Stimulated activated CD8-positive, alpha-beta memory T cell treated with anti-CD3 and anti-CD28 coated beads, Interleukin-4, amount 100 ng/mL, for 48 hours (primary cell): ENCODE data around the gene EYS.
"Not testable (repeated sequence)": the region's sequence is repeated elsewhere in the genome, so short reads cannot be mapped to it uniquely, and the experiment has no call there.

Source experiments
- DNase-seq: peaks from one replicate; pipeline ENCODE4 v3.0.0-alpha.2; 2020

The EYS gene

DNA sequence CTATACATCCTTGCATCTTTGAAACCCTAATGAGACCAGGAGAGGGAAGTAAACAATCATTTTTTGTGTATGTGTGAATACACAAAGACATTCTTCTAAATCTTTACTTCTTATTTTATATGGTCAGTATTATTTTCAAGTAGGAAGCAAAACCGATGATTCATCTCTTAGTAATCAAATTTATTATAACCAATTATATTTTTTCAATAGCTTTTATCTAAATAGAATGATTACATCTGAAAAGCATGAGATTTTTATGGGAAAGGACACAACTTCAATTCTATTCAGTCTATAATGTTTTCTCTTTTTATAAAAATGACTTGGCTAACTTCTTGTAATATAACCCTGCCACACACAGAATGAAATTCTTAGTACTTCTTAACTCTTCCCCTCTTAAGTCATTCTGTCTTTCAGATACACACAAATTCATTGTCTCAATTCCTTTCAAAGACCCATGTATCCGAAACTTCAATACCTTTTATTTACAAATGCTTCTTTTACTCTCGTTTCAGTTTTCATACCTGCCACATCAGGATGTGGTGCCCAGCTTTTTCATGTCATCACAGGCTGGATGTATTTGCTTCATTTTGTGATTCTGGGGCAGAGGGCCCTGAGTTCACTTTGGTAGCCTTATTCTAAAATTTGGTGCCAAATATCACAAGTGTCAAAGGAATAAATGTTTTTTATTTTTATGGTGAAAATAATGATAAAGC lies 1844.4 kb downstream of the EYS start:
- DNase-seq = no peak

DNA sequence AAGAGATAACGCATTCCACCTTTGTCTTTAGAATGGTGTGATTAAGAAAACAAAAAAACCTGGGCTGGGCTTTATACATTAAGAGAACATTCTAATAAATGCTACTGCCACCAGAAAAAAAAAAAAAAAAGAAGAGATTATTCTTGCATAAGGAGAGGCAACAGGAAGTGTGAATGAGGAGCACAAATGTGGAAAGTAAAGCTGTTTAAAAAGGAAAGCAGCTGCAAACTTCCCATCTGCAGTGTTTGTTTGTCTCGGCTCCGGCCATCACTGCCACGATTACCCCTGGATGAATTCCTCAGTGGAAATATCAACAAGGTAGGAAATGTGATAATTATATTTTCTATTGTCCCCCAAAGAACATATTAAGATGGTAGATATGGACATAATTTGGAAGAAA lies 1847.5 kb downstream of the EYS start:
- no peak for DNase-seq

DNA sequence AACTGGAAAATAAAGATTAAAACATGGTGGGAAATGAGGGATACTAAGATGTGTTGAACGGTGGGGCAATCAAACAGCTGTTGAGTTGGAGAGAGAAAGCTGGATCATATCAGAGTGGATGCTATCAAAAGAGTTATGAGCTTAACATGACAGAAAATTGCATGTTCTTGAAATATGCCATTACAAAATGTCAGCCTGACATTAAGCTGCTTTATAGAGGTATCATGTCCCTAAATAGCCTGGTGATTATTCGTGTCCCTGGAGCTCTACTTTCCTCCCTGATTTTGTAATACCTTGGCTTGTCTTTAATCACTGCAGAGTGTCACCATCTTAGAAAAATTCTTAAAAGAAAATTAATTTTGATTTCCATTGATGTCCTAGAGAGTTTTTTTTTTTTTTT lies 1848.3 kb downstream of the EYS start:
- no peak for DNase-seq

DNA sequence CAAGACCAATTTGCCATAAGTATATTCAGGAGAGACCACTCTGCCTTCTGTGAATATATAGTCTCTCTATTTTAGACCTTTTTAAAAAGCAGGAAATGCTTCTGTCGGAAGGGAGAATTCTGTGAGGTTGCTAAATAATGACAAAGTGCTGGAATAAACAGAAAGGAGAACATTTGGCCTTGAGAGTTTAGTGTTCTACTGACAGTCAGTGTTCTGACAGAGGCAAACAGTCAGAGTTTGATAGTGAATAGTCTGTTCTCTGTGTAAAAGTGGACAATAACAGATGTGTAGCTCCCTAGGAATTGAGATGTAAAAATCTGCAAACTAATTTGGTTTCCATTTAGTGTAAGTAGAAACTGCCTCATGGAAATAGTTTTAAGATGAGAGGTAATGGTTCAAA lies 1850.8 kb downstream of the EYS start:
- DNase-seq = no peak

DNA sequence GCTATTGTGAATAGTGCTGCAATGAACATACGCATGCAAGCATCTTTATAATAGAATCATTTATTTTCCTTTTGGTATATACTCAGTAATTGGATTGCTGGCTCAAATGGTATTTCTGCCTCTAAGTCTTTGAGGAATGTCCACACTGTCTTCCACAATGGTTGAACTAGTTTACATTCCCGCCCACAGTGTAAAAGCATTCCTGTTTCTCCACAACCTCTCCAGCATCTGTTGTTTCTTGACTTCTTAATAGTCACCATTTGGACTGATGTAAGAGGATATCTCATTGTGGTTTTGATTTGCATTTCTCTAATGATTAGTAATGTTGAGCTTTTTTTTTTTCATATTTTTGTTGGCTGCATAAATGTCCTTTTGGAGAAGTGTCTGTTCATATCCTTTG lies 1862.7 kb downstream of the EYS start:
- no peak for DNase-seq

DNA sequence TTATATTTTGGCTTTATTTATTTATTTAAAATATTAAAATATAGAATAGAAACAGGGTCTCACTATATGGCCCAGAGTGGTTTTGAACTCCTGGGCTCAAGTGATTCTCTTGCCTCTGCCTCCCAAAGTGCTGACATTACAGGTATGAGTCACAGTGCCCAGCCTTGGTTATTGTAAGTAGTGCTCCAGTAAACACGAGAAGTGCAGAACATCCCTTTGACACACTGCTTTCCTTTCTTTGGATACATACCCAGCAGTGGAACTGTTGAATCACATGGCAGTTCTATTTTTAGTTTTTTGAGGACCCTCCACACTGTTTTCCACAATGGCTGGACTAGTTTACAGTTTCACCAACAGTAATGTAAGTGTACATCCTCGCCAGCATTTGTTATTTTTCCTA lies 1867.5 kb downstream of the EYS start:
- no peak for DNase-seq

DNA sequence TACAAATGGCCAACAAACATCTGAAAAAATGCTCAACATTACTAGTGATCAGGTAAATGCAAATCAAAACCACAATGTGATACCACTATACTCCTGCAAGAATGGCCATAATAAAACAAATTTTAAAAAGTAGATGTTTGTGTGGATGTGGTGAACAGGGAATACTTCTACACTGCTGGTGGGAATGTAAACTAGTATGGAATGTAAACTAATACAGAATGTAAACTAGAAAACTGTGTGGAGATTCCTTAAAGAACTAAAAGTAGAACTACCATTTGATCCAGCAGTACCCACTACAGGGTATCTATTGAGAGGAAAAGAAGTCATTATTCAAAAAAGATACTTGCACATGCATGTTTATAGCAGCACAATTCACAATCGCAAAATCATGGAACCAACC lies 1878.3 kb downstream of the EYS start:
- not testable (repeated sequence) for DNase-seq

DNA sequence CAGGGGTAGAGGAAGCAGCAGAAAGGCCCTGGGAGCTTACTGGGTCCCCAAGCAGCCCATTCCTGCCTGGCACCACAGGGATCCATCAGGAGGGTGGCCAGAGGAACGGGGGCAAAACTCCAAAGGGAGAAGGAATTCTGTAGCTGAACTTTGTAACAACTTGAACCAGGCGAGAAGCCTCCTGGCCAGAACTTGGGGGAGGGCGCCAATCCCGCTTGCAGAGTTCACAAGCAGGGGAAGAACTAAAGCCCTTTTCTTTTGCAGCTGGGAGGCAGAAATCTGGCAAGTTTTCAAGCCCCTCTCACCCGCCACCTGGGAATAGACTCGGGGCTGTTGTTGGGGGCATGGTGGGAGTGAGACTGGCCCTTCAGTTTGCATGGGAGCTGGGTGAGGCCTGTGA lies 1882.3 kb downstream of the EYS start:
- DNase-seq = no peak

DNA sequence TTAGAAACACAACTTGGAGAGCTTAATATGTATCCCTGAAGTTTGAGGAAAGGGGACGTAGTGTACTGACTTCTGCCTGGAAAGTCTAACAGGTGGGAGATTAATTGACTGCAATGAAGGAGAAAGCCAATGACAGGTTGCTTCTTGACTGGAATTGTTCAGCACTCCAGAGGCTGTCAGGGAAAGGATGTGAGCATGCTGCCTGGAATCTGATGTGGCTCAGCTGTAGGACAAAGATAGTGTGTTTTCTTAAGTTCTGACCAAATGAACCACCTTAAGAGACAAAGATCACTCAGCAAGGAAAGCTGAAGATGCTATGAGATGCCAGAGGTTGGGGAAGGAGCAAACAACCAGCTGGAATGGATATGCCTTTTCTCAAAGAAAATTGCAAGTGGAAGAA lies 1885.6 kb downstream of the EYS start:
- no peak for DNase-seq

DNA sequence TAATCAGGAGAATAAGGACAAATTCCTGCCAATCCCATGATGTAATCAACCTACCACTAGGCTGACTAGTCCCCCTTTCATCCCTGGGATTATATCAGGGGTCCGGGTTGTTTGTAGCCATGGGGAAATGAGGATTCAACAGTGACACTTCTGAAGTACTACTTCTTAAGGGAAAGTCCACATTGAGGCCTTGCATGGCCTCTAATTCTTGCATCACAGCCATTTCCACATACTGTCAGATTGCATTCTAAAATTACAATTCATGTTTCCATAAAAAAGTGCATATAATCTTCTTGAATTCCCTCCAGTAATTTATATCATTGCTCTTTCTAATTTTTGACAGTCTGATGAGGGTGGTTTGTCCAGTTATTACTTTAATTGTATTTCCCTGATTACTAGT lies 1887.2 kb downstream of the EYS start:
- DNase-seq = no peak

DNA sequence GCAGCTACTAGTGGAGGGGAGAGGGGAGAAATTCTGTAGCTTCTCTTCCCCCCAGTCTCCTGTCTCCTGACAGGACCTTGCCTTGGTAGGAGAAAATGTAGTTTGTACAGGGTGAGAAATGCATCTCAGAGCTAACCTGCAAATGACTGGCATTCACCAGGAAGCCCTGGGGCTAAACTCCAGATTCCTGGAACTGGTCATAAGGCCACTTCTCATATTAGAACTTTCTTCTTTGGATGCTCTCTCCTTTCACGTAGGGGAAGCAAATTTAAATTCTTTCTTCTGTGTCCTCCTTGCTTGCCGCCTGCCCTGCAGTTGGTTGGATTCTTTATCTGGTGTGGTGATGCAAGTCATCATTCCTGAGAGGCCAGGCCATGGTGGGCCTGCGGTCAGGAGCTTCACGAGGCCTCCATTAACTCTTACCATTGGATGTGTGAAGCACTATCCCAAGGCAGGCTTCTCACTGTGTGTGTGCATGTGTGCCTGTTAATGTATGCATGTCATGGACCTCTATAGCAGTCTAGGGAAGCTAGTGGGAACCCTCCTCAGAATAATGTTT lies 1889.5 kb downstream of the EYS start:
- no peak for DNase-seq

DNA sequence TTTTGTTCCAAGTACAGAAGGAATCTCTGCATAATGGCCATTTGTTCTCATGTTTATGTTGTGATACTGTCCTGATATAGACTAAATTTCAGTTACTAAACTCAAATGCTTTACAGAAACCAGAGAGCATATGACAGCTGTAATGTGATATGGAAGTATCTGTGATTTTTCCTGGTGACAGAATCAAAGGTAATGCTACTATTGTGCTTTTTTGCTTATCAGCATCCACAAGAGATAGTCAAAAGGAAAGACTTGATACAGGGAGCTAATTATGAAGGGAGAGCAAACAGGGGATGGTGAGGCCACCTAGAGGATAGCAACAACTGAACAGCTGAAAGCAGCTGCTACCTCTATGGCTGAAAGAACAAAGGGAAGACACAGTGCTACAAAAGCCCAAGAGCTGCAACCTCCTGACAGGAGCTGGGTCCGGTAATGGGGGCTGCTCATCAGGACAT lies 1890.0 kb downstream of the EYS start:
- DNase-seq = no peak

DNA sequence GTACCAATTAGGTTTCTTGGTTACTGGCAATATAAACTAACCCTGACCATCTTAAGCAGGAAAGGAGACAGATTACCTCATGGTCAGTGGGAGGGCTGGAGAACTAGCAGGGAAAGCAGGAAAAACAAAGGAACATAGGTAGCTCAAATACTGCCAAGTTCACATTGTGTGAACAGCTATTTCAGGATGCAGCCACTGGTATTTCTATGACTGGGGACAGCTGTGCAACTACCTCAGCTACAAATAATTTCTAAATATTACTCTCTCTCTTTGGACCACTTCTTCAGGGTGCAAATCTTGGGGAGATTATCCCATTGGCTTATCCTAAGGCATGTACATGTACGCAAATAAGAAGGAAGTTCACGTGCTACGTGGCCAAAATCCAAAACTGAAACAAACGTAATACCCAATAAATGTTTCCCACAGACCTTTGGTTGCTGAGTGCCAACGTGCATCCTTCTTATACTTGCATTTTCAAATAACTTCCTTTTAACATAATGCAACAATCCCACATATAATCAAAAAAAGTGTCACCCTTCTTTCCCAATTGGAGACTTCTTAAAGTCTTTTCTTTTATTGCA lies 1890.5 kb downstream of the EYS start:
- DNase-seq = no peak

DNA sequence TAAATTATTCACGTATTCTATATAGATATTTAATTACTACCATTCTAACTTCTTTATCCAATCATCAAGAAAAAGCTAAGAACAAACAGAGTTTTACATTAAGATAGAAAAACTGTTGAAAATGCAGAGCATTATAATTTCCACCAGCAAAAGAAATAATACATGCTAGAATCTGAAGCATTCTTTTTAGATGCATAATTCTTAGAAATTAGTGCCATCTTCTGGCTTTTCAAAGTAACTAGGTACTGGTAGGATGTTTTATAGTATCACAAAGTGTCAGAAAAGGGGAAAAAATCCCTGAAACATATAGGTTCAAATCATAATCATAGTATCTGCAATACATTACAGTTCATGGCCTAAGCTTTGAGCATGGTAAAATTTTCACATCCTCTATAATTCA lies 1892.6 kb downstream of the EYS start:
- no peak for DNase-seq

DNA sequence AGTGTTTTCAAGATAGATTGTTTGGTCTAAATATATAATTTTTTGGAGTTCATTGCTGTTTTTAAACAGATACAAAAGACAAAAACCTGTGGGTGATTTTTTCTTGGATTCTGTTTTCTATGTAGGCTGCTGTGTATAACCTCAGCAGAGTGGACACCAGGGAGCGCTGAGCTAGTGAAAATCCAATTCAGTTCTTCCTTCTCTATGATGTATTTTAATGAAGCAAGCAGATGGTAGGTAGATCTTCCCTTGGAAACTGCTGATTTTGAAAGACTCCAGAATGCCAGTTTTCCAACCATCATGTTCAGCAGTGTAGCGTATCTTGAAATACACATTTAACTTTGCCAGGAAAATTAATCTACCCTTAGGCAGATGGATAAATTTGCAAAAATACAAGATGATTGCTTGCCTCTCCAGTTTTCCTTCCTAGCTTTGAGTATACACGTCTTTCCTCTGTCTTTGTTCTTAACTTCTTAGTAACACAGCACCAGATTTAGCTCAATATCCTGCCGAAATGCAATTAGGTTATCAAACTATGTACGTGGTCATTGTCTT lies 1893.4 kb downstream of the EYS start:
- DNase-seq = no peak

DNA sequence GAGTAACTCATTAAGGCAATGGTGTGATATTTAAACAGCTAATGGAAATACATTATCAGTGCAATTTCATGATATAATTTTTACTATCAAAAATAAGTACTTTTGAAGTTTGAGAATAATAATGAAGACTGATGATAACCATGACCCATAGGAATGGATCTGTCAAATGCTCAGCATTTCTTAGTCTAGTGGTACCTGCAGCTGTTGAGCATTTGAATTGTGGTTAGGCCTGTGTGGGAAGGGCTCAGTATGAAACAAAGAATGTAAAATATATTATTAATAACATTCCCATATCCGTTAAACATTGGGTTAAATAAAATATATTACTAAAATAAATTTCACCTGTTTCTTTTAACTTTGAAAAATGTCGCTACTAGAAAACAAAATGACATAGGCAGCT lies 1898.5 kb downstream of the EYS start:
- DNase-seq = no peak

DNA sequence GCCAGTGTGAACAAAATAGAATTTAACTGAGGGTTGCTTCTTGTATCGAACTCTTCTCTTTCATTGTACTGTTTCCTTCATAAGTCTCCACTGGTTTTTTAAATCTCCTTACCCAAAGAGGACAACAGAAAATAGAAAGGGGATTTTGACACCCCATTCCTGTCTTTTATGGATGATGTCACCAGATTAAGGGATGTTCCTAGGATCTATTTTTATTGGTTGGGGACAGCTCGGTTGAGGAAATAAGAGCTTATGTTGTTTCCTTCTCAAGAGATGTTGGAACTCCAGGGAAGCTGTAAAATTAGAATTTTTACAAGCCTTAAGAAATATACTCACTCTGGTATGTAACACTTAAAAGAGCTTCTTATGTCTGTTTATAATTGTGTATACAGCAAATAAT lies 1900.0 kb downstream of the EYS start:
- DNase-seq = no peak

DNA sequence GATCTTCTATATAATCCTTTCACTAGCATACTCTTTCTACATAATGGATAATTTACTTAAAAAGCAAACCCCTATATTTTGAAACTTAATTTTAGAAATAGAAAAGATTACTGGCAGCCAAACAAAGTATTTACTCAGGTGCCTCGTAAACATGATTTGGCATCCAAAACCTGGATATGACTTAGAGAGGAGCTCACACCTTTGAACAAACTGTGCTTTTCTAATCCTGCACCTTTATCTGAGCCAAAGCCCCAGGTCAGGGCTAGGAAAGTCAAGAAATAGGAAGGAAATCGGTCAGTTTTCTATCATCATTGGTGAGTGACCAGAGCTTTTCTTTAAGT lies 1900.5 kb downstream of the EYS start:
- no peak for DNase-seq

DNA sequence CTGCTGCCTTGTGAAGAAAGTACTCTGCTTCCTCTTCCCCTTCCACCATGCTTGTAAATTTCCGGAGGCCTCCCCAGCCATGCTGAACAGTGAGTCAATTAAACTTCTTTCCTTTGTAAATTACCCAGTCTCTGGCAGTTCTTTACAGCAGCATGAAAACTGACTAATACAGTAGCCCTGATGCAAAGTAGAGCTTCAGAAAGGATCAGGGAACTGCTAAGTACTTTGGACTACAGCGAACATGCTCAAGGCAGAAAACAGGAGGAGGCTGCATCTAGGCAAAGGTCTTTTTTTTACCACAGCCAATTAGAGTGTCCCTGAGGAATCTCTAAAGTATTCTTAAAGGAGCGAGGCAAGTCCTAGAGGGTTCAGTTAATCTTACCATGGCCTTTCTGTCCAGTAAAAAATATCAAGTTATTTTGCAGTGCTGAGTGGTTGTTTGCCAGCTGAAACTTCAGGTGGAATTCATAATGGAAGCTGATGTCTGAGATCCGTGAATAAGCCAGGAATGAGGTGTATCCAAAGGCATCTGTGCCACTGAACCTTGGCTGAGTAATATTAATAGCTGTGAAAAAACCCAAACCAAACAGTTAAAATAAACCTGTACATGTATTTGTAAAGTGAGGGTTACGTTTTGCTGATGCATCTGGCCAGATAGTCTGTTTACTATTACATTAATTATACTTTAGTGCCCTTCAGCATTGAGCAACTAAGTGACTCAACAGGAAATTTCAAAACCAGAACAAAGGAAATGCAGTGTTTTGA lies 1901.0 kb downstream of the EYS start:
- no peak for DNase-seq

DNA sequence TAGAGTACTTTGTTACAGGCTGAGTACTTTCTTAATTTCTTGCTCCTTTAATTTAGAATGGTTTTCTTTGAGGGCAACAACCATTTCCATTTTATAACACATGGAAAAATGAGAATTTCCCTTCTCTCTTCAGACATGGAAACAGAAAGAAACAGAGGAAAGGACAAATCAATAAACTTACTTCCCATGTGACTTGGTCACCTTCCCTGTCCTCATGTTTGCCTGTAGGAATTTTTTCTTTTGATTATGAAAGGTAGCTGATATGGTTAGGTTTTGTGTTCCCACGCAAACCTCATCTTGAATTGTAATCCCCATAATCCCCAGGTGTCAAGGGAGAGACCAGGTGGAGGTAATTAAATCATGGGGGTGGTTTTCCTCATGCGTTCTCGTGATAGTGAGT lies 1901.7 kb downstream of the EYS start:
- DNase-seq = no peak

DNA sequence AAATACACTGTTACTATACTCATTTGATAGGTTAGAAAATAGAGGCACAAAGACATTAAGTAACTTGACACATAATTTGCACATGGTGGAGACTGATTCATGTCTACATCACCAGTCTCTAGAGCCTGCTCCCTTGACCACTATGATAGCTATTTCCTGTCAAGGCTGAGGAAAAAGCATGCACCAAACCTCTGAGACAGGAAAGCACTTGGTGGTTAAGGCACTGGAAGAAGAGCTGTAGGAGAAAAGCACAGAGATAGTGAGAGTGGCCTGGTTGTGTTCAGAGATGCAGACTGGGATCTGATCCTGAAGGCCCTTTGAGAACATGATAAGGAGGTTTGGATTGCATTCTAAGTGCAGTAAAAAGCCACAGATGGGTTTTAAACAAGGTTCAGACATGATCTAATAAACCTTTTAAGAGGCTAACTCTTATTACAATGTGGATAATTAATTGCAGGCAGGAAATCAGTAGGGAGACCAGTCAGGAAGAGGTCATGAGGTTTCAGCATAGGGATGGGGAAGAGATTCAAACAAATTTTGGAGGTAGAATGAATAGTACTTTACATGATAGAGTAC lies 1902.6 kb downstream of the EYS start:
- DNase-seq = no peak

DNA sequence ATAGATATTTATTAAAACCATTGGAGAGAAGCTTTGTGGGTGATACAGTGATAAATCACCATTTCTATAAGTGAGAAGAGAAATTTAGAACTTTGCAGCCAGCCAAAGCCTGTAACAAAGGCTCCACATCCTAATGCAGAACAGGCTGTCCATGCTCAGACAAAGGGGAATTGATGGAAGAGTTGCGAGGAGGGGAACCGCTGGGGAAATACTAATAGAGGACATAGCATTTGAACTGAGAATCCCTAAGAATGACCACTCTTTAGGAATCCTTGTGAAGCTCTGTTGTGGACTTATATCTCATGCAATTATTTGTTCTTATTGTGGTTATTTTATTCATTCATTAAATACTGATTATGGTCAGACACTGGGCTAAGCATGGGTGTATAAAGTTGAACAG lies 1903.7 kb downstream of the EYS start:
- DNase-seq = no peak

DNA sequence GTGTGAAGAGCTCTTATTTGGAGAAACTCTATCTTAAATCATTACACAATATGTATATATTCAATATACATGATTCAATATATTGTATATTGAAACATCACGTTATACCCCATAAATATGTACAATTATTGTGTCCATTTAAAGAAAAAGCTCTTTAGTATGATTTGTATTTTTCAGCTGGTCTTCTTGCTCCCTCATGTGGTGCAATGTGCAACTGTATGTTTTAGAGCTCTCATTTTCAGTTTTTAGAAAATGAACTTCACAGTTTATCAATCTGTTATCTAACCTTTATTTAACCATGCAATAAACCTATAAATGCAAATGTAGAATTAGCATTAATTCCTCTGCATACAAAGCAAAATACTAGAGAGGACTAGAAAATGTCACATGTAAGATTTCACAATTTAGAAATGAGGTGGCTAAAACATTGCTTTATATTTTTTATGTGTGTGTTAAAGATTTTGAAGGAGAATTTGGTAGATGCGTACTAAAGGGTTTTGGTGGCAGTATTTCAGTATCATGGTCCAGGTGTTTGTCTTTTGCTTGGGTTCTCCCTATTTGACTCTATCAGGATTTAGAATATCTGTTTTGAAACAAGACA lies 1904.3 kb downstream of the EYS start:
- no peak for DNase-seq
